ENCODE data around the gene FRMD4A. TPM values are rescaled to one million over a fixed set of nuclear protein-coding genes. Genes with fewer than 3 reads are reported as not detected.

Gene FRMD4A
- total RNA-seq, 6 donors from 2014 or later: 22.3 to 114 (median 52.3) TPM

- Histone ChIP-seq H3K4me1 (peaks cover 0 to 23% (median 11%) of the 10 kb centered on the region in 4 donors), H3K4me3 (no peak overlapping the region), H3K27me3 (no peaks in the 10 kb centered on the region), H3K27ac (no peak overlapping the region), H3K9me3 (peaks cover 0 to 3% (median 0%) of the 10 kb centered on the region in 4 donors), H3K36me3 (no peaks in the 10 kb centered on the region)
- WGBS, 2 donors: 78 to 94% methylated on average over 9 of the region's 9 CpGs
- DNase-seq (no peak), ATAC-seq (ENCODE audit: low FRiP score in 2 of 2) (no peak)
- TF ChIP-seq POLR2A (IDR thresholded peaks at IDR 0.05) (no peak), POLR2AphosphoS5 (IDR thresholded peaks at IDR 0.05) (no peak), EP300 (IDR thresholded peaks at IDR 0.05) (no peak), CTCF (IDR thresholded peaks at IDR 0.05) (no peak)
Observed at GRCh38 chr10:14020037-14020664, 310.6 kb downstream of the FRMD4A start.

- TF ChIP-seq POLR2AphosphoS5 (IDR thresholded peaks at IDR 0.05) (no peak), EP300 (IDR thresholded peaks at IDR 0.05) (no peak), CTCF (IDR thresholded peaks at IDR 0.05) (no peak), POLR2A (IDR thresholded peaks at IDR 0.05) (no peak)
- Histone ChIP-seq H3K27ac (no peak overlapping the region), H3K9me3 (peaks cover 0 to 3% (median 0%) of the 10 kb centered on the region in 4 donors), H3K27me3 (no peaks in the 10 kb centered on the region), H3K4me1 (peaks cover 0 to 15% (median 11%) of the 10 kb centered on the region in 4 donors), H3K36me3 (no peaks in the 10 kb centered on the region), H3K4me3 (no peak overlapping the region)
- WGBS, 2 donors: 77 to 81% methylated on average over 3 of the region's 3 CpGs
- DNase-seq (no peak), ATAC-seq (ENCODE audit: low FRiP score in 2 of 2) (no peak)
Observed at GRCh38 chr10:14017467-14017866, 313.3 kb downstream of the FRMD4A start.

- Histone ChIP-seq H3K27ac (no peak overlapping the region), H3K27me3 (no peaks in the 10 kb centered on the region), H3K4me1 (peaks cover 0 to 15% (median 11%) of the 10 kb centered on the region in 4 donors), H3K36me3 (no peaks in the 10 kb centered on the region), H3K9me3 (peaks cover 0 to 3% (median 0%) of the 10 kb centered on the region in 4 donors), H3K4me3 (no peak overlapping the region)
- ATAC-seq (ENCODE audit: low FRiP score in 2 of 2): no peak
- no peak for DNase-seq
- 91 to 92% methylated on average over 6 of the region's 6 CpGs for WGBS, 2 donors
- TF ChIP-seq CTCF (IDR thresholded peaks at IDR 0.05): no peak
- TF ChIP-seq POLR2AphosphoS5 (IDR thresholded peaks at IDR 0.05): no peak
- no peak for TF ChIP-seq EP300 (IDR thresholded peaks at IDR 0.05)
- TF ChIP-seq POLR2A (IDR thresholded peaks at IDR 0.05): no peak
Observed at GRCh38 chr10:14016931-14017333, 313.8 kb downstream of the FRMD4A start.

- peak in 1 of 2 donors; percentile 80 for ATAC-seq (ENCODE audit: low FRiP score in 2 of 2)
- WGBS, 2 donors: 26% methylated on average over 8 of the region's 8 CpGs
- H3K9me3 ChIP-seq: peaks cover 0 to 3% (median 0%) of the 10 kb centered on the region in 4 donors
- H3K27ac ChIP-seq: peak overlapping the region in 1 of 4 donors; percentile 20
- DNase-seq: peak in 1 of 2 donors; percentile 55
- no peaks in the 10 kb centered on the region for H3K27me3 ChIP-seq
- no peak overlapping the region for H3K4me3 ChIP-seq
- TF ChIP-seq EP300 (IDR thresholded peaks at IDR 0.05) (no peak), POLR2A (IDR thresholded peaks at IDR 0.05) (no peak), CTCF (IDR thresholded peaks at IDR 0.05) (no peak), POLR2AphosphoS5 (IDR thresholded peaks at IDR 0.05) (peak; percentile 30 to 43)
- no peaks in the 10 kb centered on the region for H3K36me3 ChIP-seq
- H3K4me1 ChIP-seq: peaks cover 0 to 15% (median 11%) of the 10 kb centered on the region in 4 donors
Observed at GRCh38 chr10:14016011-14016536, 314.6 kb downstream of the FRMD4A start.

Measured in upper lobe of left lung (tissue), 6 donors.